HEK293 (cell line): Measurements from ENCODE around the gene GIPC2.

Source experiments
- CTCF ChIA-PET: fragments of 350-600 bp; formaldehyde crosslinking; extraction: SDS; loops from one replicate; lab custom pipeline; 2021; ENCODE audit warnings: antibody characterized with exemption; lab: Yijun Ruan, JAX
- POLR2A ChIA-PET: fragments of 300-600 bp; formaldehyde crosslinking; extraction: SDS; loops from one replicate; lab custom pipeline; 2020; ENCODE audit warnings: antibody characterized with exemption, inconsistent platforms; lab: Yijun Ruan, JAX
- H3K27ac ChIP-seq: fragments of 200-500 bp; sonication (Bioruptor generic); 2 replicates; pipeline ENCODE4 v1.5.1; 2014; ENCODE audit warnings: low read depth, low read length, control low read depth, inconsistent platforms; ENCODE audit errors: extremely low read depth
- H3K36me3 ChIP-seq, 2 experiments: fragments of 200-500 bp in 1 of 2; sonication (Bioruptor generic) in 1 of 2; 1 replicate in 1 of 2; 2 replicates in 1 of 2; pipeline ENCODE4 v1.5.1; 2014 to 2017; ENCODE audit warnings: inconsistent platforms in 2 of 2, low read length in 2 of 2; ENCODE audit not compliant: control insufficient read depth in 2 of 2, insufficient read depth in 1 of 2
- H3K4me1 ChIP-seq: fragments of 200-500 bp; sonication (Bioruptor generic); 2 replicates; pipeline ENCODE4 v1.5.1; 2014; ENCODE audit warnings: mild to moderate bottlenecking, low read length, inconsistent platforms; ENCODE audit not compliant: control insufficient read depth, insufficient read depth
- H3K4me3 ChIP-seq: 2 replicates; pipeline ENCODE4 v1.5.1; 2011; ENCODE audit warnings: low read depth, mild to moderate bottlenecking, control low read depth, low read length, moderate library complexity
- H3K9me3 ChIP-seq: fragments of 200-500 bp; sonication (Bioruptor generic); 2 replicates; pipeline ENCODE4 v1.5.1; 2014; ENCODE audit warnings: low read depth, low read length, inconsistent platforms; ENCODE audit not compliant: control insufficient read depth, insufficient read depth
- ATF2 ChIP-seq: fragments of 450-650 bp; formaldehyde crosslinking; IDR thresholded peaks from 2 replicates; pipeline ENCODE4 v1.5.1; 2016; ENCODE audit warnings: missing biosample characterization, missing genetic modification characterization, low read depth
- GFI1B ChIP-seq: fragments of 450-650 bp; formaldehyde crosslinking; IDR thresholded peaks from 2 replicates; pipeline ENCODE4 v1.5.1; 2016; ENCODE audit warnings: missing biosample characterization, missing genetic modification characterization
- HOXC10 ChIP-seq: sonication (generic); formaldehyde crosslinking; IDR thresholded peaks from 2 replicates; pipeline ENCODE4 v1.8.1; 2023; ENCODE audit warnings: mild to moderate bottlenecking, missing genetic modification reagents
- OSR2 ChIP-seq: fragments of 450-650 bp; formaldehyde crosslinking; IDR thresholded peaks from 2 replicates; pipeline ENCODE4 v1.5.1; 2016; ENCODE audit warnings: missing biosample characterization, missing genetic modification characterization
- PBX3 ChIP-seq: sonication (generic); formaldehyde crosslinking; IDR thresholded peaks from 2 replicates; pipeline ENCODE4 v1.8.1; 2022; ENCODE audit warnings: mild to moderate bottlenecking, moderate library complexity, missing genetic modification reagents
- PRDM4 ChIP-seq: fragments of 450-650 bp; formaldehyde crosslinking; IDR thresholded peaks from 2 replicates; pipeline ENCODE4 v1.5.1; 2017; ENCODE audit warnings: missing biosample characterization, missing genetic modification characterization
- SETDB1 ChIP-seq: IDR thresholded peaks from one replicate; pipeline ENCODE4 v1.6.1; 2017; ENCODE audit warnings: mild to moderate bottlenecking, low read length, moderate library complexity, mixed read lengths; ENCODE audit not compliant: insufficient read length
- SP7 ChIP-seq: fragments of 450-650 bp; formaldehyde crosslinking; IDR thresholded peaks from 2 replicates; pipeline ENCODE4 v1.5.1; 2016; ENCODE audit warnings: missing biosample characterization, missing genetic modification characterization
- ZBTB6 ChIP-seq: fragments of 450-650 bp; formaldehyde crosslinking; IDR thresholded peaks from 2 replicates; pipeline ENCODE4 v1.5.1; 2017; ENCODE audit warnings: missing biosample characterization, missing genetic modification characterization
- ZNF114 ChIP-seq: fragments of 450-650 bp; formaldehyde crosslinking; IDR thresholded peaks from 2 replicates; pipeline ENCODE4 v1.5.0; 2017; ENCODE audit warnings: missing biosample characterization, missing genetic modification characterization
- ZNF138 ChIP-seq: fragments of 450-650 bp; formaldehyde crosslinking; IDR thresholded peaks from 2 replicates; pipeline ENCODE4 v1.5.1; 2016; ENCODE audit warnings: missing biosample characterization, missing genetic modification characterization, borderline replicate concordance
- ZNF280D ChIP-seq: fragments of 450-650 bp; formaldehyde crosslinking; IDR thresholded peaks from 2 replicates; pipeline ENCODE4 v1.5.1; 2016; ENCODE audit warnings: missing biosample characterization, missing genetic modification characterization
- ZNF311 ChIP-seq: fragments of 450-650 bp; formaldehyde crosslinking; IDR thresholded peaks from 2 replicates; pipeline ENCODE4 v1.5.1; 2017; ENCODE audit warnings: missing biosample characterization, missing genetic modification characterization, borderline replicate concordance
- ZNF350 ChIP-seq: fragments of 450-650 bp; formaldehyde crosslinking; IDR thresholded peaks from 2 replicates; pipeline ENCODE4 v1.5.0; 2017; ENCODE audit warnings: missing biosample characterization, mild to moderate bottlenecking, missing genetic modification characterization
- ZNF362 ChIP-seq: fragments of 450-650 bp; formaldehyde crosslinking; IDR thresholded peaks from 2 replicates; pipeline ENCODE4 v1.5.1; 2016; ENCODE audit warnings: missing biosample characterization, missing genetic modification characterization
- ZNF585B ChIP-seq: fragments of 450-650 bp; formaldehyde crosslinking; IDR thresholded peaks from 2 replicates; pipeline ENCODE4 v1.5.1; 2016; ENCODE audit warnings: missing biosample characterization, missing genetic modification characterization
- ZNF610 ChIP-seq: fragments of 450-650 bp; formaldehyde crosslinking; IDR thresholded peaks from 2 replicates; pipeline ENCODE4 v1.5.1; 2016; ENCODE audit warnings: missing biosample characterization, missing genetic modification characterization, borderline replicate concordance
- ZNF704 ChIP-seq: fragments of 450-650 bp; formaldehyde crosslinking; IDR thresholded peaks from 2 replicates; pipeline ENCODE4 v1.5.1; 2016; ENCODE audit warnings: missing biosample characterization, missing genetic modification characterization
- ZNF76 ChIP-seq: fragments of 450-650 bp; formaldehyde crosslinking; IDR thresholded peaks from 2 replicates; pipeline ENCODE4; 2016; ENCODE audit warnings: low read depth, missing biosample characterization, missing genetic modification characterization, borderline replicate concordance
- ZNF792 ChIP-seq: fragments of 450-650 bp; formaldehyde crosslinking; IDR thresholded peaks from 2 replicates; pipeline ENCODE4 v1.5.1; 2016; ENCODE audit warnings: missing biosample characterization, missing genetic modification characterization
- ZSCAN5A ChIP-seq: fragments of 450-650 bp; formaldehyde crosslinking; IDR thresholded peaks from 2 replicates; pipeline ENCODE4 v1.5.1; 2016; ENCODE audit warnings: missing biosample characterization, missing genetic modification characterization

The GIPC2 gene

GRCh38 chr1:78004719-78005447 is 40.9 kb upstream of the GIPC2 start, which contains the start of gene DNAJB4 (continued):
- TF ChIP-seq HOXC10 (no peak), ZNF76 (peak; percentile 83; the same call in 1 of the 2 replicates), SETDB1 (peak; percentile 22), ZNF585B (no peak), SP7 (peak; percentile 74), GFI1B (tag by site-specific recombination) (0 out of 2 replicates have a peak, but pooled peaks have one; percentile 17), ZBTB6 (tag by site-specific recombination) (peak; percentile 80), ATF2 (tag by site-specific recombination) (peak; percentile 30; the same call in 1 of the 2 replicates), ZNF138 (tag by site-specific recombination) (no peak), ZSCAN5A (no peak), ZNF704 (tag by site-specific recombination) (no peak), PRDM4 (tag by site-specific recombination) (no peak)
- TF ChIP-seq, all 188 proteins: peak for 18

- peak overlapping the region; percentile 55 for H3K4me3 ChIP-seq
- TF ChIP-seq OSR2: no peak
- no peak for TF ChIP-seq ZNF792 (tag by site-specific recombination)
- TF ChIP-seq ZNF138 (tag by site-specific recombination): no peak
- TF ChIP-seq ZNF610: no peak
- TF ChIP-seq ZNF362 (tag by site-specific recombination): no peak
- no peak for TF ChIP-seq ZNF280D (tag by site-specific recombination)
- TF ChIP-seq PBX3: no peak
- no peak for TF ChIP-seq ZNF350
- TF ChIP-seq ZNF311: no peak
- TF ChIP-seq ZNF114: no peak
- POLR2A ChIA-PET: interaction anchor here (1.0 to 5.7 kb wide), 11 partner anchors 10 to 471 kb away, joined by 3 to 137 read pairs (median 5); partner anchors contain the start of genes FUBP1 and NEXN
- no peaks in the 10 kb centered on the region for H3K9me3 ChIP-seq
- H3K4me1 ChIP-seq: peaks cover 14% of the 10 kb centered on the region
- CTCF ChIA-PET: interaction anchor here (0.7 to 3.8 kb wide), 4 partner anchors 24 to 109 kb away, joined by 3 to 42 read pairs (median 12); partner anchors contain the start of gene FUBP1
- H3K36me3 ChIP-seq: no peaks in the 10 kb centered on the region; a peak in 1 of 3 replicates
- H3K27ac ChIP-seq: 0 out of 2 replicates have a peak overlapping the region, but pooled peaks have one; percentile 92
Observed at GRCh38 chr1:78005448-78005722, 40.4 kb upstream of the GIPC2 start.
